ENCODE data around the gene MGST1.

GRCh38 chr12:16325426-16325825, 22.0 kb upstream of the MGST1 start:
- TF ChIP-seq CTCF (IDR thresholded peaks at IDR 0.05), result no peak
- no peak for TF ChIP-seq POLR2A (IDR thresholded peaks at IDR 0.05)

Measured in adrenal gland (tissue), 5 donors.